Esophagus squamous epithelium (tissue), 4 donors: ENCODE data around the gene ROM1.

Experiments used
- POLR2A ChIP-seq, 4 donors: fragments of 450-650 bp; IDR thresholded peaks; one replicate each; pipeline ENCODE4 v1.6.1; 2017; ENCODE audit warnings: antibody characterized with exemption in 4 of 4, mild to moderate bottlenecking in 4 of 4, moderate library complexity in 3 of 4
- TF ChIP-seq, protein P1 (sequence below), 6 experiments: fragments of 450-650 bp in 4 of 6; fragments of 200-600 bp in 2 of 6; sonication (generic) in 2 of 6; IDR thresholded peaks; one replicate each; pipeline ENCODE4 v1.5.1; 2016 to 2019; ENCODE audit warnings: antibody characterized with exemption in 6 of 6, mild to moderate bottlenecking in 4 of 6, moderate library complexity in 4 of 6

DNA sequence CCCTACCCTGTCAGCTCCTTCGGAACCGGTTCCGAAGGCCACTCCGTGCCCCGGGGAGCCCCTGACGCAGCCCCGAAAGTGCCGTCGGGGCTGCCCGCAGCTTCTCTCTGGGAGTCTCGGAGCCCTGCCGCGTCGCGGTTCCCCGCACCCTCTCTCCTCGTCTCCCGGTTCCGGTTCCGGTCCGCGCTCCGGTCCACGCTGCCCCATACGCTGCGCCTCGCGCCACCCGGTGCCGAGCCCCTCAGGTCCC is 12.0 kb upstream of the ROM1 start:
- no peak for TF ChIP-seq POLR2A (IDR thresholded peaks at IDR 0.05)
- TF ChIP-seq, protein P1, sequence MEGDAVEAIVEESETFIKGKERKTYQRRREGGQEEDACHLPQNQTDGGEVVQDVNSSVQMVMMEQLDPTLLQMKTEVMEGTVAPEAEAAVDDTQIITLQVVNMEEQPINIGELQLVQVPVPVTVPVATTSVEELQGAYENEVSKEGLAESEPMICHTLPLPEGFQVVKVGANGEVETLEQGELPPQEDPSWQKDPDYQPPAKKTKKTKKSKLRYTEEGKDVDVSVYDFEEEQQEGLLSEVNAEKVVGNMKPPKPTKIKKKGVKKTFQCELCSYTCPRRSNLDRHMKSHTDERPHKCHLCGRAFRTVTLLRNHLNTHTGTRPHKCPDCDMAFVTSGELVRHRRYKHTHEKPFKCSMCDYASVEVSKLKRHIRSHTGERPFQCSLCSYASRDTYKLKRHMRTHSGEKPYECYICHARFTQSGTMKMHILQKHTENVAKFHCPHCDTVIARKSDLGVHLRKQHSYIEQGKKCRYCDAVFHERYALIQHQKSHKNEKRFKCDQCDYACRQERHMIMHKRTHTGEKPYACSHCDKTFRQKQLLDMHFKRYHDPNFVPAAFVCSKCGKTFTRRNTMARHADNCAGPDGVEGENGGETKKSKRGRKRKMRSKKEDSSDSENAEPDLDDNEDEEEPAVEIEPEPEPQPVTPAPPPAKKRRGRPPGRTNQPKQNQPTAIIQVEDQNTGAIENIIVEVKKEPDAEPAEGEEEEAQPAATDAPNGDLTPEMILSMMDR (IDR thresholded peaks at IDR 0.05), result no peak
